SU-DHL-6 (cell line): ENCODE measurements around the gene UBE2O.

ENCODE experiments used
- CTCF ChIP-seq: fragments of 200-600 bp; sonication (generic); IDR thresholded peaks from one replicate; pipeline ENCODE4 v1.5.1; 2017; ENCODE audit warnings: antibody characterized with exemption, mild to moderate bottlenecking, low read length, moderate library complexity; ENCODE audit not compliant: insufficient read depth, poor library complexity, severe bottlenecking
- EZH2phosphoT487 ChIP-seq: fragments of 200-600 bp; sonication (generic), shearing (Covaris generic); conservative IDR thresholded peaks from 2 replicates; pipeline ENCODE4 v1.6.1; 2018; ENCODE audit warnings: mild to moderate bottlenecking, antibody characterized with exemption, low read length, moderate library complexity, mixed read lengths

GRCh38 chr17:76499267-76499667 lies 46.3 kb upstream of the UBE2O start:
- no peak for TF ChIP-seq CTCF
- TF ChIP-seq EZH2phosphoT487, result no peak
